Gastrocnemius medialis (tissue), 4 donors: Measurements from ENCODE around the gene AKAP13.

Experiments used
- POLR2A ChIP-seq, 2 donors: fragments of 450-650 bp; IDR thresholded peaks; one replicate each; pipeline ENCODE4 v1.6.1; 2017; ENCODE audit warnings: antibody characterized with exemption in 2 of 2, mild to moderate bottlenecking in 2 of 2, moderate library complexity in 2 of 2
- TF ChIP-seq, protein P1 (sequence below), 5 experiments: fragments of 450-650 bp in 3 of 5; fragments of 200-600 bp in 2 of 5; sonication (generic) in 2 of 5; IDR thresholded peaks in 4 of 5; conservative IDR thresholded peaks in 1 of 5; 1 replicate in 4 of 5; 2 replicates in 1 of 5; pipeline ENCODE4 v1.5.1; 2016 to 2019; ENCODE audit warnings: antibody characterized with exemption in 5 of 5, mild to moderate bottlenecking in 3 of 5, moderate library complexity in 3 of 5

DNA sequence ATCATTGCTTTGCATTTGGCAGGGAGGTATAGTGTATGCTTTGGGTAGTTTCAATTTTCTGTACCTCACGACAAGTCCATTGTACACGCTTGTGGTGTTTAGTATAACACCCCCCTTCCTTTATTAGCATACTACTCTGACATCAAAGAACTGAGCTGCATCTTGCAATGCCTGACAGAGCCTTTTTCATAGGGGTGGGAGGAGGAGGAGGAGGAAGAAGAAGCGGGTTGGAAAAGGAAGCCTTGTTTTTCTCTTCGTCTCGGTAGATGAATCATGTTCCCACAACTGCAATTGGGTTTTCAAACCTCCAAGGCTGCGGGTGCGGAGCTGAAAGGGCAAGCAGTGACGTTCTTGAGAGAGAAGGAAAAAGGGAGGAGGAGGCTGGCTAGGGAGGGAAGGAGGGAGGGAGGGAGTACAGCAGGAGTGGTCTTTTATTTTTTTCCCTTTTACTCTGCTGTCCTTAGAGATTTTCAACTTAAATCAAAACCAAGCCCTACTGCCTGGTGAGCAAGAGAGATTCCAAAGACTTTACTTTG lies 238.6 kb downstream of the AKAP13 start:
- TF ChIP-seq, protein P1, sequence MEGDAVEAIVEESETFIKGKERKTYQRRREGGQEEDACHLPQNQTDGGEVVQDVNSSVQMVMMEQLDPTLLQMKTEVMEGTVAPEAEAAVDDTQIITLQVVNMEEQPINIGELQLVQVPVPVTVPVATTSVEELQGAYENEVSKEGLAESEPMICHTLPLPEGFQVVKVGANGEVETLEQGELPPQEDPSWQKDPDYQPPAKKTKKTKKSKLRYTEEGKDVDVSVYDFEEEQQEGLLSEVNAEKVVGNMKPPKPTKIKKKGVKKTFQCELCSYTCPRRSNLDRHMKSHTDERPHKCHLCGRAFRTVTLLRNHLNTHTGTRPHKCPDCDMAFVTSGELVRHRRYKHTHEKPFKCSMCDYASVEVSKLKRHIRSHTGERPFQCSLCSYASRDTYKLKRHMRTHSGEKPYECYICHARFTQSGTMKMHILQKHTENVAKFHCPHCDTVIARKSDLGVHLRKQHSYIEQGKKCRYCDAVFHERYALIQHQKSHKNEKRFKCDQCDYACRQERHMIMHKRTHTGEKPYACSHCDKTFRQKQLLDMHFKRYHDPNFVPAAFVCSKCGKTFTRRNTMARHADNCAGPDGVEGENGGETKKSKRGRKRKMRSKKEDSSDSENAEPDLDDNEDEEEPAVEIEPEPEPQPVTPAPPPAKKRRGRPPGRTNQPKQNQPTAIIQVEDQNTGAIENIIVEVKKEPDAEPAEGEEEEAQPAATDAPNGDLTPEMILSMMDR (IDR thresholded peaks at IDR 0.05 in 4 of 5, conservative IDR thresholded peaks at IDR 0.05 in 1 of 5) = no peak
- peak; percentile 54 to 78 for TF ChIP-seq POLR2A (IDR thresholded peaks at IDR 0.05)
